AG04450 (cell line): ENCODE results near the gene SORCS2. TPM values are rescaled to one million over a fixed set of nuclear protein-coding genes. Genes with fewer than 3 reads are reported as not detected.

ENCODE experiments used
- CTCF ChIA-PET: fragments of 300-600, 350-600 bp; formaldehyde crosslinking; extraction: SDS; loops from one replicate; lab custom pipeline; 2022; ENCODE audit warnings: antibody characterized with exemption, inconsistent platforms; lab: Charles Lee
- POLR2A ChIA-PET: fragments of 350-600 bp; formaldehyde crosslinking; extraction: SDS; loops from one replicate; lab custom pipeline; 2021; ENCODE audit warnings: antibody characterized with exemption, inconsistent platforms; lab: Yijun Ruan, JAX
- DNase-seq: peaks from one replicate; pipeline ENCODE4 v3.0.0-alpha.2; 2011; ENCODE audit warnings: low read depth, low spot score
- H3K27ac ChIP-seq: one replicate; pipeline ENCODE4 v1.5.1; 2012; ENCODE audit warnings: low read depth, low read length, control low read depth
- H3K27me3 ChIP-seq: one replicate; pipeline ENCODE4 v1.6.0; 2012; ENCODE audit warnings: low read length; ENCODE audit not compliant: control insufficient read depth, insufficient read depth
- H3K4me3 ChIP-seq: 2 replicates; pipeline ENCODE4 v1.5.1; 2011; ENCODE audit warnings: mild to moderate bottlenecking, low read depth, low read length, control low read depth
- H3K9me3 ChIP-seq: 2 replicates; pipeline ENCODE4 v1.5.1; 2012; ENCODE audit warnings: low read length; ENCODE audit not compliant: control insufficient read depth, insufficient read depth
- CTCF ChIP-seq: IDR thresholded peaks from 2 replicates; pipeline ENCODE4 v1.5.1; 2011; ENCODE audit warnings: low read depth, low read length, control low read depth, inconsistent platforms
- polyA plus RNA-seq: library from polyadenylated mRNA; depleted of rRNA; stranded (reverse); fragments of >200 nt; gene quantifications from 2 replicates; pipeline ENCODE4 v1.2.3, GENCODE V29; 2011

SORCS2 gene
- polyA plus RNA-seq, 1 experiment, result 0.29 TPM

GRCh38 chr4:7264694-7265093 lies 72.4 kb downstream of the SORCS2 start:
- TF ChIP-seq CTCF, result no peak
- ChIA-PET POLR2A (no interaction called here), CTCF (no interaction called here)
- peaks cover 24% of the 10 kb centered on the region for H3K27me3 ChIP-seq
- peaks cover 5% of the 10 kb centered on the region for H3K9me3 ChIP-seq
- H3K27ac ChIP-seq, result no peak overlapping the region
- no peak overlapping the region for H3K4me3 ChIP-seq
- DNase-seq, result no peak

- Histone ChIP-seq H3K4me3 (no peak overlapping the region), H3K9me3 (peaks cover 7% of the 10 kb centered on the region), H3K27me3 (peaks cover 14% of the 10 kb centered on the region), H3K27ac (no peak overlapping the region)
- ChIA-PET CTCF (no interaction called here), POLR2A (no interaction called here)
- peak; percentile 56 for DNase-seq
- TF ChIP-seq CTCF, result no peak
These were observed 74.4 kb downstream of the SORCS2 start for GRCh38 chr4:7266525-7267292.

- ChIA-PET POLR2A (no interaction called here), CTCF (no interaction called here)
- H3K27ac ChIP-seq, result no peak overlapping the region
- DNase-seq, result no peak
- peaks cover 13% of the 10 kb centered on the region for H3K27me3 ChIP-seq
- TF ChIP-seq CTCF, result no peak
- no peak overlapping the region for H3K4me3 ChIP-seq
- H3K9me3 ChIP-seq, result peaks cover 7% of the 10 kb centered on the region
These were observed 75.5 kb downstream of the SORCS2 start for GRCh38 chr4:7267829-7268228.

GRCh38 chr4:7268941-7269340 lies 76.6 kb downstream of the SORCS2 start:
- Histone ChIP-seq H3K27me3 (peaks cover 15% of the 10 kb centered on the region), H3K27ac (no peak overlapping the region), H3K9me3 (peaks cover 7% of the 10 kb centered on the region), H3K4me3 (no peak overlapping the region)
- no peak for DNase-seq
- CTCF ChIA-PET, result no interaction called here
- POLR2A ChIA-PET, result no interaction called here
- TF ChIP-seq CTCF, result no peak

- Histone ChIP-seq H3K27ac (no peak overlapping the region), H3K27me3 (peaks cover 18% of the 10 kb centered on the region), H3K9me3 (peaks cover 7% of the 10 kb centered on the region), H3K4me3 (no peak overlapping the region)
- no peak for TF ChIP-seq CTCF
- POLR2A ChIA-PET, result no interaction called here
- CTCF ChIA-PET, result no interaction called here
- no peak for DNase-seq
These were observed 77.8 kb downstream of the SORCS2 start for GRCh38 chr4:7270121-7270520.
